ENCODE measurements around the gene PIK3CB. TPM values are rescaled to one million over a fixed set of nuclear protein-coding genes. Genes with fewer than 3 reads are reported as not detected.
"Not testable (repeated sequence)": the region's sequence is repeated elsewhere in the genome, so short reads cannot be mapped to it uniquely, and the experiment has no call there.

The PIK3CB gene
- total RNA-seq, 2 donors from 2014 or later = 43.4 to 51.5 TPM

DNA sequence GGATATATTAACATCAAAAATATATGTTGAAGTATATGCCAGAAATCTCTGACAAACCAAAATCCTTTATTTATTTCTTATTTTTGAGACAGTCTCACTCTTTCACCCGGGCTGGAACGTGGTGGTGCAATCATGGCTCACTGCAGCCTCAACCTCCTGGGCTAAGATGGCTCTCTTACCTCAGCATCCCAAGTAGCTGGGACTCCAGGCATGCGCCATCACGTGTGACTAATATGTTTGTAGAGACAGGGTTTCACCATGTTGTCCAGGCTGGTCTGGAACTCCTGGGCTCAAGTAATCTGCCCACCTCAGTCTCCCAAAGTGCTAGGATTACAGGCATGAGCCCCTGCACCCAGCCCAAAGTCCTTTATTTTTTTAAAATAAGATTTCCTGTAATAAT lies 214.3 kb downstream of the PIK3CB start:
- no peak for DNase-seq
- Histone ChIP-seq H3K4me3 (no peak overlapping the region), H3K9me3 (no peaks in the 10 kb centered on the region), H3K27ac (no peak overlapping the region), H3K27me3 (no peaks in the 10 kb centered on the region), H3K9ac (ENCODE audit: low read depth in 2 of 2, low read length in 2 of 2) (no peak overlapping the region), H3K4me1 (no peaks in the 10 kb centered on the region), H3K36me3 (no peaks in the 10 kb centered on the region)
- intact Hi-C loops (cut with DNase I) = no loop called here
- TF ChIP-seq, protein P1, sequence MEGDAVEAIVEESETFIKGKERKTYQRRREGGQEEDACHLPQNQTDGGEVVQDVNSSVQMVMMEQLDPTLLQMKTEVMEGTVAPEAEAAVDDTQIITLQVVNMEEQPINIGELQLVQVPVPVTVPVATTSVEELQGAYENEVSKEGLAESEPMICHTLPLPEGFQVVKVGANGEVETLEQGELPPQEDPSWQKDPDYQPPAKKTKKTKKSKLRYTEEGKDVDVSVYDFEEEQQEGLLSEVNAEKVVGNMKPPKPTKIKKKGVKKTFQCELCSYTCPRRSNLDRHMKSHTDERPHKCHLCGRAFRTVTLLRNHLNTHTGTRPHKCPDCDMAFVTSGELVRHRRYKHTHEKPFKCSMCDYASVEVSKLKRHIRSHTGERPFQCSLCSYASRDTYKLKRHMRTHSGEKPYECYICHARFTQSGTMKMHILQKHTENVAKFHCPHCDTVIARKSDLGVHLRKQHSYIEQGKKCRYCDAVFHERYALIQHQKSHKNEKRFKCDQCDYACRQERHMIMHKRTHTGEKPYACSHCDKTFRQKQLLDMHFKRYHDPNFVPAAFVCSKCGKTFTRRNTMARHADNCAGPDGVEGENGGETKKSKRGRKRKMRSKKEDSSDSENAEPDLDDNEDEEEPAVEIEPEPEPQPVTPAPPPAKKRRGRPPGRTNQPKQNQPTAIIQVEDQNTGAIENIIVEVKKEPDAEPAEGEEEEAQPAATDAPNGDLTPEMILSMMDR (IDR thresholded peaks at IDR 0.05) = no peak

- DNase-seq = no peak
- no peaks in the 10 kb centered on the region for H3K27me3 ChIP-seq
- intact Hi-C loops (cut with DNase I) = no loop called here
- H3K4me1 ChIP-seq = no peaks in the 10 kb centered on the region
- TF ChIP-seq, protein P1 (IDR thresholded peaks at IDR 0.05) = no peak
- no peaks in the 10 kb centered on the region for H3K36me3 ChIP-seq
- no peaks in the 10 kb centered on the region for H3K9me3 ChIP-seq
- H3K27ac ChIP-seq = no peak overlapping the region
- H3K9ac ChIP-seq (ENCODE audit: low read depth in 2 of 2, low read length in 2 of 2) = no peak overlapping the region
- H3K4me3 ChIP-seq = no peak overlapping the region
Measured at GRCh38 chr3:138615462-138615861, 219.3 kb downstream of the PIK3CB start.

DNA sequence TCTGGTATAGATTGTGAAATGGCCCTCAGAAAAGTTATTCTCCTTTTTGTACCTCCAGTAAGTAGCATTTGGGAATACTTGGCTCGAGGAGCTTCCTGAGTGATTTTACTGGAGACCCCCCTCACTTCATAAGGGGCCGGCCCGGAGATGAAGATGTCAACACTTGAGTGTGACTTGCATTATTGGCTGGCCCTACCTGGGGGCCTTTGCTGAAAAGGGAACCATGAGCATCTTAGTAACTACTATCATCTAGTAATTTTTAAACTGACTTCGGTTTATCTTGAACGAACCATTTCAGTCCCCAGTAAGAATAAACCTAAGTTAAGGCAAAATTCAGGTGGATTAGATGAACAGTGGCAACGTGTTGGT lies 224.8 kb downstream of the PIK3CB start:
- Histone ChIP-seq H3K4me3 (peak overlapping the region; percentile 61), H3K27me3 (no peaks in the 10 kb centered on the region), H3K27ac (peak overlapping the region; percentile 83), H3K4me1 (peaks cover 5% of the 10 kb centered on the region), H3K36me3 (no peaks in the 10 kb centered on the region), H3K9ac (ENCODE audit: low read depth in 2 of 2, low read length in 2 of 2) (no peak overlapping the region), H3K9me3 (no peaks in the 10 kb centered on the region)
- DNase-seq = no peak
- TF ChIP-seq, protein P1 (IDR thresholded peaks at IDR 0.05) = no peak
- intact Hi-C loops (cut with DNase I) = no loop called here

DNA sequence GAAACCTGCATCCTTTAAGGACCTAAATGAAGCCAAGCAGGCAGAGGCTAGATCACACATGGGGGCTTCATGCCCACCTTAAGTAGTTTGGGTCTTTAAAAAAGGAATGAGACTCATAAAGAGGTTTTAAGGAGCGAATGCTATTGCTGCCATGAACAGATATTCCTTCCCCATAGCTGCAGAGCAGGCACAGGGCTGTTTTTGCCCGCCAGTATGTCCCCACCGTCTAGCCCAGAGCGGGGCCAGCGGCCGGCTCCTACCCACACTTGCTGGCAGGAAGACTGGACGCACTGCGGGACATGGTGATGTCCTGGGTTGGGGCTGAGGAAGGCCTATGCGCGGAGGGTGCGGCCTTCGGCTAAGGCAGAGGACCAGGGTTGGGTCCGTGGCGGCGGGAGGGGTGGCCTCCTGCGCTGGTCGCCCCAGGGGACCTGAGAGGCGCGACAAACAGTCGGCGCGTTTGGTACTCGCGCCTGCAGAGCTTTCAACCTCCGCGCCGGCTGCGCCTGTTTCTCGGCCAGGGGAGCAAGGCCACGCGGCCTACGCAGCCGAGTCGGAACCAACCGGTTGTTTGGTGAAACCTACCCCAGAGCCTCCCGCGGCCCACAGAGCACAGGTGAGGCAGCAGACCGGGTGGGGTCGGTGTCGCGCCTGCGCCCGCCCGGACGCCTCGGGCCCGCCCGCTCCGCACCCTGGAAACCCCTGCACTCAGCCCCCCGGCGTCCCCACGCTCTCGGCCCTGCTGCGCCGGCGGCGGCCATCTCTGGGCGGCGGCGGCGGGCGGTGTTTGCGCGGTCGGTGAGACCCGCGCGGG lies 226.2 kb downstream of the PIK3CB start, which contains the start of gene FAIM:
TSS of gene FAIM (plus strand) at position 450 of the 814 bp plus-strand sequence. CDS start 10,956 bp downstream, outside the sequence.
- H3K4me3 ChIP-seq = peak within 1 kb of the TSS; percentile 61
- H3K36me3 ChIP-seq = no peaks in the 10 kb centered on the region
- TF ChIP-seq, protein P1 (IDR thresholded peaks at IDR 0.05) = no peak
- peak within 1 kb of the TSS; percentile 83 for H3K27ac ChIP-seq
- intact Hi-C loops (cut with DNase I) = no loop called here
- DNase-seq = peak; percentile 71
- peaks cover 5% of the 10 kb centered on the region for H3K4me1 ChIP-seq
- no peaks in the 10 kb centered on the region for H3K27me3 ChIP-seq
- H3K9ac ChIP-seq (ENCODE audit: low read depth in 2 of 2, low read length in 2 of 2) = peak within 1 kb of the TSS; percentile 74 to 87
- no peaks in the 10 kb centered on the region for H3K9me3 ChIP-seq

GRCh38 chr3:138604106-138604595 lies 230.6 kb downstream of the PIK3CB start:
- H3K36me3 ChIP-seq; intact Hi-C loops (cut with DNase I); H3K9me3 ChIP-seq; H3K9ac ChIP-seq (ENCODE audit: low read depth in 2 of 2, low read length in 2 of 2); H3K4me1 ChIP-seq; H3K27me3 ChIP-seq; DNase-seq; H3K4me3 ChIP-seq; H3K27ac ChIP-seq: not testable (repeated sequence)

Other genes with a start within 250 kb of the PIK3CB start
- 10 to 100 TPM; 31.6 to 45.4 TPM for gene CEP70, start 240.7 kb downstream of the PIK3CB start, total RNA-seq
- 1 to 10 TPM; 4.4 to 7.0 TPM for gene FAIM, start 226.2 kb downstream of the PIK3CB start, total RNA-seq
- under 1 TPM in 1 of 2 donors, not detected in 1; 0.07 TPM for gene FOXL2, start 112.2 kb upstream of the PIK3CB start, total RNA-seq
- gene FOXL2NB, start 112.3 kb upstream of the PIK3CB start, total RNA-seq = not detected
- gene PRR23A, start 171.3 kb upstream of the PIK3CB start, total RNA-seq = not detected
- not detected for gene PRR23B, start 186.0 kb upstream of the PIK3CB start, total RNA-seq
- gene PRR23C, start 210.0 kb upstream of the PIK3CB start, total RNA-seq = not detected

Measured in colonic mucosa (tissue), 4 donors.